HG02610 (cell line): ENCODE data around the gene FAM83C.

Experiments
- ATAC-seq: cut with Tn5 transposase; IDR thresholded peaks from one replicate; pipeline ENCODE4 v1.9.1; 2021; ENCODE audit warnings: mild to moderate bottlenecking, moderate library complexity; ENCODE audit not compliant: unreplicated experiment

Gene FAM83C

GRCh38 chr20:35291654-35292503 is at the start of gene FAM83C:
Gene FAM83C, minus strand, starts transcription at chr20:35292425. Its CDS starts 121 bp downstream, at chr20:35292304.
- no peak for ATAC-seq

- no peak for ATAC-seq
Measured at GRCh38 chr20:35341366-35342028, 49.3 kb upstream of the FAM83C start.

GRCh38 chr20:35340436-35340835 is 48.2 kb upstream of the FAM83C start:
- ATAC-seq = no peak

GRCh38 chr20:35339636-35340035 is 47.4 kb upstream of the FAM83C start:
- no peak for ATAC-seq

- ATAC-seq = no peak
Measured at GRCh38 chr20:35339007-35339406, 46.8 kb upstream of the FAM83C start.

GRCh38 chr20:35334311-35335101 is 42.3 kb upstream of the FAM83C start:
- no peak for ATAC-seq

GRCh38 chr20:35333606-35334005 is 41.4 kb upstream of the FAM83C start:
- ATAC-seq = no peak

- ATAC-seq = no peak
Measured at GRCh38 chr20:35332540-35333200, 40.4 kb upstream of the FAM83C start.

GRCh38 chr20:35329435-35330139 is 37.4 kb upstream of the FAM83C start:
- no peak for ATAC-seq

- no peak for ATAC-seq
Measured at GRCh38 chr20:35328689-35329088, 36.5 kb upstream of the FAM83C start.

GRCh38 chr20:35328095-35328685 is 36.0 kb upstream of the FAM83C start:
- no peak for ATAC-seq

- no peak for ATAC-seq
Measured at GRCh38 chr20:35327074-35327976, 35.1 kb upstream of the FAM83C start.

GRCh38 chr20:35326740-35327073 is 34.5 kb upstream of the FAM83C start:
- no peak for ATAC-seq

GRCh38 chr20:35326021-35326739 is 34.0 kb upstream of the FAM83C start:
- ATAC-seq = no peak

- no peak for ATAC-seq
Measured at GRCh38 chr20:35325401-35325800, 33.2 kb upstream of the FAM83C start.

GRCh38 chr20:35320396-35321126 is 28.3 kb upstream of the FAM83C start:
- ATAC-seq = no peak

- ATAC-seq = no peak
Measured at GRCh38 chr20:35319871-35320197, 27.6 kb upstream of the FAM83C start.
